GM23248 (cell line): Measurements from ENCODE around the gene EML2.

Experiments
- EZH2 ChIP-seq: fragments of 200-600 bp; sonication (generic); IDR thresholded peaks from 2 replicates; pipeline ENCODE4 v1.6.1; 2018; ENCODE audit warnings: antibody characterized with exemption, mild to moderate bottlenecking; ENCODE audit not compliant: insufficient read depth, poor library complexity, severe bottlenecking
- EZH2phosphoT487 ChIP-seq: fragments of 200-600 bp; sonication (generic); IDR thresholded peaks from 2 replicates; pipeline ENCODE4 v1.6.1; 2018; ENCODE audit warnings: antibody characterized with exemption, moderate library complexity, mild to moderate bottlenecking, low read depth; ENCODE audit not compliant: insufficient read depth

GRCh38 chr19:45657520-45658167, 18.4 kb upstream of the EML2 start:
- TF ChIP-seq EZH2phosphoT487 (no peak), EZH2 (no peak)
